GM20431 (cell line): Measurements from ENCODE around the gene GZMM.
"Not testable (repeated sequence)": the region's sequence is repeated elsewhere in the genome, so short reads cannot be mapped to it uniquely, and the experiment has no call there.

Source experiments
- in situ Hi-C: fragments of 300-500 bp; cut with MseI, MboI; formaldehyde crosslinking; loops from one replicate; pipeline ENCODE4 v1.15.0; 2020; ENCODE audit warnings: low sequenced_read_pairs; ENCODE audit not compliant: unreplicated experiment

The GZMM gene

DNA sequence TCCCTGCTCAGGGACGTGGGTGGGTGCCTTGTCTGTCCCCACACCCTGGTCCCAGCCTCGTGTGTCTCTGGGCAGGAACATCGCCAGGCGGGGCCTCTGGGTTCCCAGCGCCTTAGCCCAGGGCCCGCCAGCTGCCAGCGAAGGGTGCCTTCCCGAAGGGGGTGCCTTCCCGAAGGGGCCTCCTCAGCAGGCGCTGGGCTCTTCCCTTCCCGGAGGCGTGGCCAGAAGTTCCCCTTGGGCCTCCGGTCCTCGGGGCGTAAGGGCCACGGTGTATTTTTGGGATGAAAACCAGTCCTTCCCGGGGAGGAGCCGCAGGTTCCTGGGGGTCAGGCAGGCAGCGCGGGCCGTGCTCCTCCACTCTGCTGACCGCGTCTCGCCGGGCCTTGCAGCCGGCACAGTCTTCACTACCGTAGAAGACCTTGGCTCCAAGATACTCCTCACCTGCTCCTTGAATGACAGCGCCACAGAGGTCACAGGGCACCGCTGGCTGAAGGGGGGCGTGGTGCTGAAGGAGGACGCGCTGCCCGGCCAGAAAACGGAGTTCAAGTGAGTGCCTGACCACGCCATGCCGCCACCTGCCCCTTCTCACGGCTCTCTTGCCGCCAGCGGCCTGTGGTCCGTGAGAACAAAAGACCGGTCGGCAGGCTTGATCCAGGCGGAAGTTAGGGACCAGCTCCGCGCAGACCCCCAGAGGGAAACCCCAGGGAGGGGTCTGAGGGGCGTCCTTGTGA lies 35.4 kb downstream of the GZMM start:
- in situ Hi-C loops, result no loop called here

GRCh38 chr19:579842-580155 lies 35.9 kb downstream of the GZMM start:
- in situ Hi-C loops, result no loop called here

- in situ Hi-C loops, result no loop called here
Measured at GRCh38 chr19:580274-580835, 36.5 kb downstream of the GZMM start.

- in situ Hi-C loops, result no loop called here
Measured at GRCh38 chr19:581399-582111, 37.7 kb downstream of the GZMM start.

DNA sequence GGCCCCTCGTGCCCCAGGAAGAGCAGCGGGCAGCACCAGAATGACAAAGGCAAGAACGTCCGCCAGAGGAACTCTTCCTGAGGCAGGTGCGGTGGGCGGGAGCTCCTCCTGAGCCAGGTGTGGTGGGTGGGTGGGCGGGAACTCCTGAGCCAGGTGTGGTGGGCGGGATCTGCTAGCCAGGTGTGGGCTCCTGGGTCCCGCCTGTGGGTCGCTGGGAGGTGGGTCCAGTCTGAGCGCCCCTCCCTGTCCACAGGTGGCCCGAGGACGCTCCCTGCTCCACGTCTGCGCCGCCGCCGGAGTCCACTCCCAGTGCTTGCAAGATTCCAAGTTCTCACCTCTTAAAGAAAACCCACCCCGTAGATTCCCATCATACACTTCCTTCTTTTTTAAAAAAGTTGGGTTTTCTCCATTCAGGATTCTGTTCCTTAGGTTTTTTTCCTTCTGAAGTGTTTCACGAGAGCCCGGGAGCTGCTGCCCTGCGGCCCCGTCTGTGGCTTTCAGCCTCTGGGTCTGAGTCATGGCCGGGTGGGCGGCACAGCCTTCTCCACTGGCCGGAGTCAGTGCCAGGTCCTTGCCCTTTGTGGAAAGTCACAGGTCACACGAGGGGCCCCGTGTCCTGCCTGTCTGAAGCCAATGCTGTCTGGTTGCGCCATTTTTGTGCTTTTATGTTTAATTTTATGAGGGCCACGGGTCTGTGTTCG lies 38.8 kb downstream of the GZMM start:
- in situ Hi-C loops, result no loop called here

- in situ Hi-C loops, result no loop called here
Measured at GRCh38 chr19:583198-583967, 39.5 kb downstream of the GZMM start.

DNA sequence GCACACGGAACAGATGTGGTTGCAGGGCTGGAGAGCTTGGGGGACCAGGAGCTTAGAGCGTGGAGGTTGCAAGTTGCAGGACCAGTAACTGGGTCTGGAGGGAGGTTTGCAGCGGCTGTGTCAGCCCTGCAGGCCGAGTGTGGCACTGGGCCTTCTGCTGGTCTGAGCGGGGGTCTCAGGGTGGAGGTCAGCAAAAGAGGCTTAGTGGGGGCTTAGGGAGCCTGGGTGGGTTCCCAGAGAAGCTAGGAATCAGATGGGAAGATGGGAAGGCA lies 40.1 kb downstream of the GZMM start:
- in situ Hi-C loops, result no loop called here

- in situ Hi-C loops, result no loop called here
Measured at GRCh38 chr19:584240-585001, 40.6 kb downstream of the GZMM start.

GRCh38 chr19:585146-585545 lies 41.3 kb downstream of the GZMM start:
- in situ Hi-C loops, result not testable (repeated sequence)

- in situ Hi-C loops, result no loop called here
Measured at GRCh38 chr19:585551-586110, 41.8 kb downstream of the GZMM start.

GRCh38 chr19:588093-588740 lies 44.4 kb downstream of the GZMM start:
- in situ Hi-C loops, result no loop called here

DNA sequence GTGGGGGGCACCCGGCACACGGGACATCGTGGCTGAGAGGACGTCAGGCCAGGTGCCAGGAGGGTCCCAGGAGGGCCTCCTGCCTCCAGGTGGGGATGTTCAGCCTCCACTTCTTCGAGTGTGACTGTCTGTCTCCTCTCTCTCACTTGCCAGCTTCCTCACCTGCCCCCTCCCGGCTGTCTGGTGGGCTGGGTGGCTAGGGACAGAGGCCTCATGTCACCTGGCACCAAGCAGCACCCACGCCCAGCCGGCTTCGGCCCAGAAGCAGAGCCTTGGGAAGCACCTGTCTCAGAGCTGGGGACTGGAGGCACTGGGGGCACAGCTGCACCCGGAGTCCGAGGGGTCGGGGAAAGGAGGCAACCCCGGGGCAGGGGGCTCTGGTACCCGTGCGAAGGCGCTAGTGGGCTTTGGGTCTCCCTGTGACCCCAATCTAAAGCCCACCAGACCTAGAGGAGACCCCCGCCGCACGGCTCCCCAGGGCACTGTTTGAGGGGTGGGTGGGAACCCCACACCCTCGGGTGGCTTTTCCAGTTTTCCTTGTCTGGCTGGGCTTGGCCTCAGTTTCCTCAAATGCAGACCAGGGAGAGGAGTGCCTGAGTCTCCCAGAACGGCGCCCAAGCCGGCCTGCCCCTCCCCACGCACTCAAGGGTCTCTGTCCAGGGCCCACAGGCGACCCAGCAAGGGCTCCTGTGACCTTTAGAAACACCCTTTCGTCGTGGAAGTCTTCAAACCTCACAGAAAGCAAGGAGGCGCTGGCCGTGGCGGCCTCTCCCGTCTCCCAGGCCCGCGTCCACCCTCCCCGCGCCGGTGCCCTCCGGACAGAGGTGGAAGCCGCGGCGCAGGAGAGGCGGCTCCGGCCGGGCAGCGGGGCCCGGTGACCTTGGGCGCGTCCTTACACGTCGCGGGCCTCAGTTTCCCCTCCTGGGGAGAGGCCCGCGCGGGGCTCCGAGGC lies 45.2 kb downstream of the GZMM start:
- in situ Hi-C loops, result no loop called here

DNA sequence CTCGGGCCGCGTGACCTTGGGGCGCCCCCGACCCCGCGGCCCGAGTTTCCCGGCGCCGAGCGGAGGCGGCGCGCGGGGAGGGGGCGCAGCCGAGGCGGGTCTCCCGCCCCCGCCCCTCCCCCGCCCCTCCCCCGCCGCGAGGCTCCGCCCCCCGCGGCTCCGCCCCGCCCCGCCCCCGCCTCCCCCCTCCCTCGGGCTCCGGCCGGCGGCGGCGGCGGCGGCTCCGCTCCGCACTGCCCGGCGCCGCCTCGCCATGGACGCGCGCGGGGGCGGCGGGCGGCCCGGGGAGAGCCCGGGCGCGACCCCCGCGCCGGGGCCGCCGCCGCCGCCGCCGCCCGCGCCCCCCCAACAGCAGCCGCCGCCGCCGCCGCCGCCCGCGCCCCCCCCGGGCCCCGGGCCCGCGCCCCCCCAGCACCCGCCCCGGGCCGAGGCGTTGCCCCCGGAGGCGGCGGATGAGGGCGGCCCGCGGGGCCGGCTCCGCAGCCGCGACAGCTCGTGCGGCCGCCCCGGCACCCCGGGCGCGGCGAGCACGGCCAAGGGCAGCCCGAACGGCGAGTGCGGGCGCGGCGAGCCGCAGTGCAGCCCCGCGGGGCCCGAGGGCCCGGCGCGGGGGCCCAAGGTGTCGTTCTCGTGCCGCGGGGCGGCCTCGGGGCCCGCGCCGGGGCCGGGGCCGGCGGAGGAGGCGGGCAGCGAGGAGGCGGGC lies 46.0 kb downstream of the GZMM start, which contains the start of gene HCN2:
Gene HCN2 (plus strand): TSS at position 189 of the 703 bp plus-strand sequence. CDS start 65 bp downstream, at position 254.
- in situ Hi-C loops, result no loop called here

DNA sequence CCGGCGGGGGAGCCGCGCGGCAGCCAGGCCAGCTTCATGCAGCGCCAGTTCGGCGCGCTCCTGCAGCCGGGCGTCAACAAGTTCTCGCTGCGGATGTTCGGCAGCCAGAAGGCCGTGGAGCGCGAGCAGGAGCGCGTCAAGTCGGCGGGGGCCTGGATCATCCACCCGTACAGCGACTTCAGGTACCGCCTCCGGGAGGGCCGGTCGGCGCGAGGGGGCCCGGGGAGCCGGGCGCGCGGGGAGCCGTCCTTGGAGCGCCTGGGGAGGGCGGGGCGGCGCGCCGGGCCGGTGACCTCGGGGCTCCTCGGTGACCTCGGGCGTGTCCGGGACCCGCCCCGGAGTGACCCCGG lies 46.5 kb downstream of the GZMM start:
- in situ Hi-C loops, result no loop called here

GRCh38 chr19:590750-591098 lies 46.9 kb downstream of the GZMM start:
- in situ Hi-C loops, result no loop called here

DNA sequence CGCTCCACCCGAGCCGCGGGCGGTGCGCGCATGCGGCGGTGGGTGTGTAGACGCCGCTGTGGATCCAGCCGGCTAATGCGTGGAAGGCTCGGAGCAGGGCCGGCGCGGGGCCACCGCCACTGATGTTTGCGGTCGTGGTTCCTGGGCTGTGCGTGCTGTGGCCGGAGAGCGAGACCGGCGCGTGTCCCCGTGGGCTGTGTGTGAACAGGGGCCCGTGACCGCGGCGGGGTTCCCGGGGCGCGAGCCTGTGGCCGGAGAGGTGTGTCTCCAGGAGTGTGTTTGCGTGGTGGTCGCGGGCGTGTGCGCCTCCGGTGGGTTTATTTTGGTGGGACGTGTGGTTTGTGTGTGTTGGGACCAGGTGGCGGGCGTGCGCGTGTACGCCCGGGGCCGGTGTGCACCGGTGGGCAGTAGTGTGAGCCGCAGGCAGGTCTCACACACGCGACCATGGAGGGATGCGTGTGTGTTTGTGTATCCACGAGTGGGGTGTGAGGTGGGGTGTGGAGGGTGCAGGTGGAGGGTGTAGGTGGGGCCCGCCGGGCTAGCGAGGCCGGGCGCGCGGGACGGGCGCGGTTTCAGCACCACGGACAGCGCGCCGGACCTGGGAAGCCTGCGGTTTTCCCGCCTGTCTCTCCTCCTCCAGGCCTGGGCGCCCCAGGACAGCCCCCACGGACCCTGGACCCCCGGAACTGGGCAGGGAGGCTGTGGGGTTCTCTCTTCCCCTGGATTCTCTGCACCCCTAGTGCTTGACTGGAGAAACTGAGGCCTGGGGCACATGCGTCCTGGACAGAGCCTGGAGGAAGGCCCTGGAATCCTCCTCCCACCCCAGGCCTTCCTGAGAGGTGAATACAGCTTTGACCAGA lies 47.5 kb downstream of the GZMM start:
- in situ Hi-C loops, result no loop called here

- in situ Hi-C loops, result no loop called here
Measured at GRCh38 chr19:592101-592500, 48.2 kb downstream of the GZMM start.
